Tibial nerve (tissue), 4 donors: Measurements from ENCODE around the gene ZNF341.

ENCODE experiments used
- CTCF ChIP-seq, 5 experiments: fragments of 200-600 bp in 3 of 5; fragments of 450-650 bp in 2 of 5; sonication (generic) in 3 of 5; IDR thresholded peaks; one replicate each; pipeline ENCODE4 v1.5.1; 2016 to 2019; ENCODE audit warnings: antibody characterized with exemption in 5 of 5, mild to moderate bottlenecking in 3 of 5, moderate library complexity in 2 of 5
- EP300 ChIP-seq, 2 donors: sonication (generic); formaldehyde crosslinking; IDR thresholded peaks; one replicate each; pipeline ENCODE4 v1.6.1; 2017; ENCODE audit warnings: antibody characterized with exemption in 2 of 2, mild to moderate bottlenecking in 1 of 2
- POLR2A ChIP-seq, 2 donors: fragments of 450-650 bp; IDR thresholded peaks; one replicate each; pipeline ENCODE4 v1.6.1; 2017; ENCODE audit warnings: antibody characterized with exemption in 2 of 2, mild to moderate bottlenecking in 2 of 2, moderate library complexity in 2 of 2

GRCh38 chr20:33685328-33686099, 46.3 kb upstream of the ZNF341 start:
- no peak for TF ChIP-seq CTCF (IDR thresholded peaks at IDR 0.05)
- no peak for TF ChIP-seq POLR2A (IDR thresholded peaks at IDR 0.05)
- TF ChIP-seq EP300 (IDR thresholded peaks at IDR 0.05) = no peak
